CD4-positive, alpha-beta T cell treated with Interleukin-17A for 1 hour (primary cell): ENCODE results near the gene FOXA3.
"Not testable (repeated sequence)": the region's sequence is repeated elsewhere in the genome, so short reads cannot be mapped to it uniquely, and the experiment has no call there.

Experiments used
- DNase-seq: peaks from one replicate; pipeline ENCODE4 v3.0.0-alpha.2; 2020

The FOXA3 gene

DNA sequence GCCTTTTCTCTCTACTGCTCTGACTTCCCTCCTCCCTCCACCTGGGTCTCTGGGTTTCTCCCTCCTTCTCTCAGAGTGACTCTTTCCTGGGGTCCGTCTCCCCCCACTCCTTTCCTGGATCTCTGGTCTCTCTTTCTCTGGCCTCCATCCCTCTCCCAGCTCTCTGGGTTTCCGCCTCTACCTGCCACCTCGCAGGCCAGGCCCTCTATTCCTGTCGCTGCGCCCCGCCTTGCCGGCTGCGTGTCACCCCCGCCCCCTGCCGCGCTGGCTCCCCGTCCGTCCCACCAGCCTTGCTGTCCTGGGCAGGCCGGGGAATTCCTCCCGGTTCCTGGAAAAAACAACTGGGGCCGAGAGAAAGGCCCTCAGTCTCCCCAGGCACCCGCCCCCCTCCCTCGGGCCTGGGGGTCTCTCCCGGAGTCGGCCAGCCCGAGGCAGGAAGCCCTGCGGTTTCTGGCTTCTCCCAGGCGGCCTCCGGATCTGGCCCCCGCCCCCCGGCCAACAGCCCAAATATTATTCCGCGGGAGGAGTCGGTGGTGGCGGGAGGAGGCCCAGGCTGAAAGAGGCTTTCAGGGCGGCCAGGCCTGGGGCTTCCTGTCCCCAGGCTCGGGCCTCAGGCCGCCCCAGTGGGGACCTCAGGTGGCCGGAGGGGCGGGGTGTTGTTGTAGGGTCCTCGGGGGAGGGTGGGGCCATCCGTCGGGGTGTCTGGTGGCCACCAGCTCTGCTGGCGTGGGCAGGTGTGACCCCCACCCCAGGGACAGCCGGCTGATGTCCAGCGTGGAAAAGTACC, 12.5 kb downstream of the FOXA3 start:
- DNase-seq, result peak; percentile 8

DNA sequence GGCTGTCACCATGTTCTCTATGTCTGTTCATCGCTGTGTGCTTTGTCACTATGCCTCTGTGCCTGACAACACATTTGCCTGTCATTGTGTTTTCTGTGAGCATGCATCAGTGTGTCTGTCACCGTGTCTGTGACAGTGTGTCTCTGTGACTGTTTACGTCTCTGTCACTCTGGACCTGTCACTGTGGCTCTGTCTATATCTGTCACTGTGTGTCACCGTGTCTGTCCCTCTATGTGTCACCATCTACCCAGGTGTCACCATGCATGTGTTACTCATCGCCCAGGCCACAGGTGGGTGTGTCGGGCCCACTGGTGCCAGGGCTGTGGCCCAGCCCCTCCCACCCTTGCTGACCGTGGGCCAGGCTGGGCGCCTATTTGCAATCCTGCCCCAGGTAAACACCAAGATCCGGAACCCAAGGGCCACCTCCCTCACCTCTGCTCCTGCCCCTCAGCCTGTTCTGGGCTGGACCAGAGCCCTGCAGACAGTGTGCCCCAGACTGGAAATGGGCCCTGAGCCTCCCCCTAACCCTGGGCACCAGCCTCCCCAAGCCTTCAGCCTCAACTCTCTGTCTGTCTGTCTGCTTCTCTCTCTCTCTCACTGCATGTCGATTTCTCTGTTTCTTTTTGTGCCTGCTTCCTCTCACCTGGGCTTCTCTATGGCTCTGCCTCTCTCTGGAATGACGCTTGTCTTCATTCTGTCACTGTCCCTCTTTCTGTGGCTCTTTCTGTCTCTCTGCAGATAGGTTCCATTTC, 14.1 kb downstream of the FOXA3 start:
- no peak for DNase-seq

DNA sequence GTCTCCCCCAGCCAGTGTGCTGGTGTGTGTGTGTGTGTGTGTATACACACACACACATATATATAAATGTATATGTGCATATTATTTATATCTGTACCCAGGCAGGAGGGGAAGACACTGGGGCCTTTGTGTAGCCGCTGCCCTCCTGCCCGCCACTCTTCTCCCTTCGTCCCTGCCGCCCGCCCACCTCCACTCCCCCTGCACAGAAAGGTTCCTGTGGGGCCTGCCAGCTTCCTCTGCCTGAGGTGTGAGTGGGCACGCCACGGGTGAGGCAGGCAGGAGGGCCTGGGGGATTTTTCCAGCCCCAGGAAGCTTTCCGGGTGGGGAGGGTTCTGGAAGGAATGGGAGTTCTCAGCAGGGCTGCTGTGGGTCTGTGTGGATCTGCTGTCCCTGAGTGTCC, 14.9 kb downstream of the FOXA3 start:
- DNase-seq, result no peak

DNA sequence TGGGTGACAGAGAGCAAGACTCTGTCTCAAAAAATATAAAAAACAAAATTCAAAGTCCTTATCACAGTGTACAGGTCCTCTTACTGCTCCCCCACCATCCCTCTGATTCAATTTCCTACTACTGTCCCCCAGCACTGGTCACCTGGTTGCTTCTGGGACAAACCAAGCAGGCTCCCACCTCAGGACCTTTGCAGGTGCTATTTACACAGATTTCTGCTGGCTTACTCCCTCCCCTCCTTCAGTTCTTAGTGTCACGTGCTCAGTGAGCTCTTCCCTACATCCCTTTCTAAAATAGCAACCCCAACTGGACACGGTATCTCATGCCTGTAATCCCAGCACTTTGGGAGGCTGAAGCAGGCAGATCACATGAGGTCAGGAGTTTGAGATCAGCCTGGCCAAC, 15.8 kb downstream of the FOXA3 start:
- no peak for DNase-seq

GRCh38 chr19:45881082-45881908, 17.2 kb downstream of the FOXA3 start:
- DNase-seq, result no peak

DNA sequence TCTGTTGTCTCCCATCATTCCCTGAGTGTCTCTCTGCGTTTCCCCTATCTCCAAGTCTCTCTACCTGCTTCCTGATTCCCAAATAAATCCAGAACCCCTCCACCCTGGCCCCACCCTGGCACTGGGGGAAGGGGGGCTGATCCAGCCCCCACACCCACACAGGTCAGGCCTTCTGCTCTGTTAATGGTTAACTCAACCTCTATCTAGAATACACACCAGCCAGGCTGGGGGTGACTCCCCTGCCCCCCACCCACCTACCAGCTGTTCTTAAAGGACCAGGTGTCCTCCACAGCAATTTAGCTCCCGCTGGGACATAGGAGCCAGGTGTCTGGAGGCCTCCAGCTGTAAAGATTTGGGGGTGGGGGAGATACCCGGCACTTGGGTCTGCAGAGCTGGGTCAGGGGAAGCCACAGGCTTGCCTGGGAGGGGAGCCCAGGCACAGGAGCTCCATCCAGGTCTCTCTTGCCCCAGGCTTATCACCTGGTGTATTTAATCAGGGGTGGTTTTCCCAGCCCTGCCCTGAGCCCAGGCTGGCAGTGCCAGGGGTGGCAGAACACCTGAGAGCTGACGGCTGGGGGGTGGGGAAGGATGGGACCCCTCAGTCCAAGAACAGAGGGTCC, 17.9 kb downstream of the FOXA3 start:
- no peak for DNase-seq

- peak; percentile 88 for DNase-seq
These were observed 18.8 kb downstream of the FOXA3 start for GRCh38 chr19:45882652-45883585.

DNA sequence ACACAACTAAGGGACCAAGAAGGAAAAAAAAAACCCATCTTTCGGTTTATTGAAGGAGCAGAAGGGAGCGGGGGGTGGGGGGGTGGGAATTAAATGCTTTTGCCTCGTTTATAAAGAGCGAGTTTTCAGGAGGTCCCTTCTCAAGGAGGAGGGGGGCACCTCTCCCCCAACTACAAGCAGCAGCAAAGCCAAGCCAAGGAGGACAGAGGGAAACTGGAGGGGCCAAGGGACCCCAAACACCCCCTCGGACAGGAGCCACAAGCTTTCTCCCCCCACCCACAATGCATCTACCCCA, 19.4 kb downstream of the FOXA3 start:
- DNase-seq, result no peak

DNA sequence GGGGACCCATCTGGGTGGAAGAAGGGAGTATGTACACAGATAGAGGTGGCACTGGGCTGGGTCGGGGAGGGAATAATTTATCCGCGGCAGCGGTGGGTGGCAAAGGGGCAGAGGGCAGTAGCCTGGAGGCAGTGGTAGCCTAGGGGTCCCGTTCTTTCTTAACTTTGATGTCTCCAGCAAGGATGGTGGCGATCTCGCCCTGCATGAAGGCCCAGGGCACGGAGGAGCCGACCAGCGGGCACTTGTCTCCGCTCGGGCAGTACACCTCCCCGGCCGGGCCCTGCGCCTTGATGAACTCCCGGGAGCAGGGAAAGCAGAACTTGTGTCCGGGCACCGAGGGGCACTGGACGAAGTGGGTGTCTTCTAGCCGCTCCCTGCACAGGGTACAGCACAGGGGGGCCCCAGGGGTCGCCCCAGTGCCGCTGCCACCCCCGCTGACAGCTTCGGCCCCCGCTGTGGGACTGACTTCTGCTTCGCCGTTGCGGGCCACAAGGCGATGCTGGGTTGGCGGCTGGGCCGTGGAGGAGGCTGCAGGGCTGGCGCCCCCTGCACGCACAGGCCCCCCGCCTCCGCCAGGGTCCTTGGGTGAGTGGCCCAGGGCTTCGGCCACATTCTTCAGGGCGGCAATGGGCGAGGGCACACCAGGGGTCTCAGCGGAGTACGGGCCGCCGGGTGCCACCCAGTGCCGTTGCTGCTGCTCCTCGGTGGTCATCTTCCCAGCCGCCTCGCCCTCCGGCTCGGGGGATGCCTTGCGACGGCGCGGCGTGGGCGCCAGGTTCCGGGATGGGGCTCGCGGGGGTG, 20.0 kb downstream of the FOXA3 start:
- no peak for DNase-seq

DNA sequence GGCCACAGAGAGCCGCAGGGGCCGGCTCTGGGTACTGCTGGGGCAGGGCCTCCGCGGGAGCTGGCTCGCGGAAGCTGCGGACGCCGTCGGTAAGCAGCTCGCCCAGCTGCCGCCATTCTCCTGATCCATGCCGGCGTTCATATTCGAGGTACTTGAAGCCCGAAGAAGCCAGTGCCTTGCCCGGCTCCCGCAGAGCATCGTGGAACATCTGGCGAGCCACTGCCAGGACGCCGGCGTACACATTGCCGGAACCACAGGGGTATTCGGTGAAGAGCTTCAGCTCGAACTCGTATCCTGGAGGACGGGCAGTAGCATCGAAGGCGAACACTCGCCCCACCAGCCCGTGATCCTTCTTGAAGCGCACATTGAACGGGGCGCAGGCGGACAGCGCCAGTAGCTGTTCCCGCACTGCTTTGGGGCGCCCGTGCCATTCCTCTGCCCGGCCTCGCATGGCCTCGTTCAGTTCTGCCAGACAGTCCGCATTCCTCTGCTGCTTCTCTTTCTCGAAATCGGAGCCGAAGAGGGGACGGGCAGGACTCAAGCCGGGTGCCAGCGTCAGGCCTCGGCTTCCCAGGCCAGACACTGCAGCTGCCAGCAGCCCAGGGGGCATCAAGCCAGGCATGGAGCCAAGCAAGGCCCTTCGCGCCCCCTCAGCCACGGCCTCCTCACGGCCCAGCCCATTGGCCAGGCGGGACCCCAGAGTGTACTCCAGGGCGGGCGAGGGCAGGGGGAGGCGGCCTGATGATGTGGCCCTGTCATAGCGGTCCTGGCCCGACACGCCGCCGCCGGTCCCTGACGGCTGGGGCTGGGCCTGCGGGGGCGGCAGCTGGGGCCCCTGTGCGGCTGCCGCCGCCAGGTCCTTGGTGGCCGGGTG, 20.8 kb downstream of the FOXA3 start:
- DNase-seq, result no peak

DNA sequence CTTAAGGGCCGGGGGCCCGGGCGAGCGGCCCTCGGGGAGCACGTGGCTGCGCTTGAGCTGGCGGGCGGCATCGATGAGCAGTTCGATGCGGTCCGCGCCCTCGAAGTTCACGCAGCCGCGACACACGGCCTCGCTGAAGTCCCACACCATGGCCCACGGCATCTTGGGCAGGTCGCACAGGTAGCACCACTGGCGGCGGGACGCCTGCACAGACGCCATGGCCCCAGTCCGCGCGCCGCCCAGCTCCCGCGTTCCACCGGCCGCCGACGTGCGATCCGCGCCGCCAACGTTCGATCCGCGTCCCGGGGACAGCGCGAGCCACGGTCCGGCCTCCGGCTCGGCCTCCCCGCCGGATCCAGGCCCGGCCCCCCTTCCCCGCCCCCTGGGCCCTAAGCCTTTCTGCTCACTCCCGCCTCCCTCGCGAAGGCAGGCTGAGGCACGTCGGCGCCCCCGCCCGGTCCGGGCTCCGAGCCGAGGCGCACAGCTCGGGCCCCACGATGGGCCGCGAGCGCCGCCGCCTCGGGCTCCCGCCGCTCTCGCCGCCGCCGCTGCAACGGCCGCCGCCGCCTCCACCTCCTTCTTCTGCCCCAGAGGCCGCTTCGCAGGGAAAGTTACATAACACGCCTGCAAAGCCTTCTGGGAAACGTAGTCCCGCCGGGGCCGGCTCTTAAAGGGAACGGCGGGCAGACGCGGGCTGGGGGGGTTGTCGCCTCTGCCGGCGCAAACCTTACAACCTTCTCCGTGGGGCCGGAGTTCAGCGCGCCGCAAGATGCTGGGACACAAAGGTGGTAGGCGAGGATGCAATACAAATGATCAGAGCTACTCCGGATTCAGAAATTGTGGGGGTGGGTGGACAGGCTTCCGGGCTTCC, 21.7 kb downstream of the FOXA3 start, which contains the start of gene IRF2BP1:
TSS of gene IRF2BP1 (minus strand) at position 586 of the 871 bp plus-strand sequence. CDS start at position 219, 367 bp downstream.
- peak; percentile 93 for DNase-seq

- DNase-seq, result peak; percentile 94
These were observed 22.5 kb downstream of the FOXA3 start for GRCh38 chr19:45886427-45887199.

GRCh38 chr19:45887200-45887710, 23.1 kb downstream of the FOXA3 start:
- DNase-seq, result no peak

DNA sequence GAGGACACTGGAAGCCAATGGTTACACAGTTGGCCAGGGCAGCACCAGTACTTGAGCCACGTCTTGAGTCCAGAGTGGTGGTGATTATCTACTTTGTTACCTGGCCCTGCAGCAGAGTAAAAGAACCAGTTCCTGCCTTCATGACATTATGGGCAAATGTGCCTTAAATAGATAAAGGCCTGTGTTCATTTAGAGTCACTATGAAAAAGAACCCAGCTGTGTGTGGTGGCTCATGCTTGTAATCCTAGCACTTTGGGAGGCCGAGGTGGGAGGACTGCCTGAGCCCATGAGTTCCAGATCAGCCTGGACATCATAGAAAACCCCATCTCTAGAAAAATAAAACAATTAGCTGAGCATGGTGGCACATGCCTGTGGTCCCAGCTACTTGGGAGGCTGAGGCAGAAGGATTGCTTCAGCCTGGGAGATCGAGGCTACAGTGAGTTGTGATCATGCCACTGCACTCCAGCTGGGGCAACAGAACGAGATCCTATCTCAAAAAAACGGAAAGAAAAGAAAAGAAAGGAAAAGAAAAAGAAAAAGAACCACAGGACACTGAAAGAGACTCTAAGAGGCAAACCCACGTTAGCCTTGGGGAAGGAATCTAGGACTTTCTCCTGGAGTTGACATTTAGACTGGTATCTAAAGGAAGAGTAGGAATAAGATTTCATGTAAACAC, 25.2 kb downstream of the FOXA3 start:
- no peak for DNase-seq

DNA sequence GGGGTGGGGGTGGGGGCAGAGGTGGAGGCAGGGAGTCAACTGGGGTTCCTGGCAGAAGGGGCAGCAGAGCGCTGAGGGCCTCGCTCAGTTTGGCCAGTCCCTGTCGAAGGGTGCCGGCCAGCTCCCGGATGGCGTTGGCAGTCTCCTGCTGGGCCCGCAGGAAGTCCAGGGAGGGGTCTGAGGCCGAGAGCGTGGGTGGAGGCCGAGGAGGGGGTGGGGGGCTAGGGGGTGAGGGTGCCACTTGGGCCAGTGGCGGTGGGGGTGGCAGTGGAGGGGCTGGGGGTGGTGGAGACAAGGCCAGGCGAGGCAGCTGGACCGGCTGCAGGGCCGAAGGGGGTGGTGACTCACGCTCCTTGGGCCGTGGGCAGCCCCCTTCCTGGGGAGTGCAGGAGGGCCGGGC, 26.8 kb downstream of the FOXA3 start:
- DNase-seq, result no peak

DNA sequence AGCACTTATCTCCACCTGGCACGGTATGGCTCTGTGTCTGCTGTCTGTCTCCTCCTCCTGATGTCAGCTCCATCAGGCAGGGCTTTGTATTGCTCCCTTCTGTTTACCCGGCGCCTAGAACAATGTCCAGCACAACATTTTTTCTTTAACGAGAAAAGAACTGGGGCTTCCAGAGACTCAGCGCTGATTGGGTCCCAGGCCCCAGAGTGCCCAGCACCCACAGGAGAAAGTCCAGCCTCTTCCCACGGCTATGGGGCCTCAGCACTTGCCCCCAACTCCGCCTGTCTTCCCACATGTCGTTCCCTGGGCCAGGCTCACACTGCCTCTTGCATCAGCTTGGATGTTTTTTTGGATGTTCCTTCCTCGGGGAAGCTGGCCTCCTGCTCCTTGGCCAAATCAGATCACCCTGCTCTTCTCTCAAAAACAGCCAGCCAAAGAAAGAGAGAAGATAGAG, 31.4 kb downstream of the FOXA3 start:
- no peak for DNase-seq

- not testable (repeated sequence) for DNase-seq
These were observed 32.0 kb downstream of the FOXA3 start for GRCh38 chr19:45895983-45896599.
